Measurements from ENCODE around the gene INO80.

Gene INO80

DNA sequence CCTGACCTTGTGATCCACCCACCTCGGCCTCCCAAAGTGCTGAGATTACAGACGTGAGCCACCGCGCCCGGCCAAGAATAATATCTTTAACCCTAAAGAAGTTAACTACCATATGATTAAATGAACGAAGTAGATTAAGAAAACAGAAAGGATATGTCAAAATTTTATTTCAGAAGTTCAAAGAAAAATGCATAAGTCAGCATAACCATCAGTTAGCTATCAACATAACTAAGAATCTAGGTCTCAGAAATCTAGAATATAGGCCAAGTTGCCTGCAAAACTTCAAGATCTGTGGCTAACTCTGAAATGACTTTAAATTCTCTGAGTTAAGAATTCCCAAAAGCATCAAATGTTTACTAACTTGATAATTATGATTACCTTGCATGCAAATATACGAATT, 38.0 kb downstream of the INO80 start:
- H3K4me3 ChIP-seq (ENCODE audit: low read depth, low read length): no peak overlapping the region
- DNase-seq (ENCODE audit: low read depth, low spot score): no peak
- TF ChIP-seq, protein P1, sequence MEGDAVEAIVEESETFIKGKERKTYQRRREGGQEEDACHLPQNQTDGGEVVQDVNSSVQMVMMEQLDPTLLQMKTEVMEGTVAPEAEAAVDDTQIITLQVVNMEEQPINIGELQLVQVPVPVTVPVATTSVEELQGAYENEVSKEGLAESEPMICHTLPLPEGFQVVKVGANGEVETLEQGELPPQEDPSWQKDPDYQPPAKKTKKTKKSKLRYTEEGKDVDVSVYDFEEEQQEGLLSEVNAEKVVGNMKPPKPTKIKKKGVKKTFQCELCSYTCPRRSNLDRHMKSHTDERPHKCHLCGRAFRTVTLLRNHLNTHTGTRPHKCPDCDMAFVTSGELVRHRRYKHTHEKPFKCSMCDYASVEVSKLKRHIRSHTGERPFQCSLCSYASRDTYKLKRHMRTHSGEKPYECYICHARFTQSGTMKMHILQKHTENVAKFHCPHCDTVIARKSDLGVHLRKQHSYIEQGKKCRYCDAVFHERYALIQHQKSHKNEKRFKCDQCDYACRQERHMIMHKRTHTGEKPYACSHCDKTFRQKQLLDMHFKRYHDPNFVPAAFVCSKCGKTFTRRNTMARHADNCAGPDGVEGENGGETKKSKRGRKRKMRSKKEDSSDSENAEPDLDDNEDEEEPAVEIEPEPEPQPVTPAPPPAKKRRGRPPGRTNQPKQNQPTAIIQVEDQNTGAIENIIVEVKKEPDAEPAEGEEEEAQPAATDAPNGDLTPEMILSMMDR (IDR thresholded peaks at IDR 0.05; ENCODE audit: insufficient read depth, low read length, missing control alignments): no peak
- ChIA-PET POLR2A (no interaction called here), CTCF (interaction anchor here (1.2 to 2.0 kb wide), 3 partner anchors 106 to 174 kb away, joined by 3 to 5 read pairs (median 4); no protein-coding TSS in a partner anchor)

DNA sequence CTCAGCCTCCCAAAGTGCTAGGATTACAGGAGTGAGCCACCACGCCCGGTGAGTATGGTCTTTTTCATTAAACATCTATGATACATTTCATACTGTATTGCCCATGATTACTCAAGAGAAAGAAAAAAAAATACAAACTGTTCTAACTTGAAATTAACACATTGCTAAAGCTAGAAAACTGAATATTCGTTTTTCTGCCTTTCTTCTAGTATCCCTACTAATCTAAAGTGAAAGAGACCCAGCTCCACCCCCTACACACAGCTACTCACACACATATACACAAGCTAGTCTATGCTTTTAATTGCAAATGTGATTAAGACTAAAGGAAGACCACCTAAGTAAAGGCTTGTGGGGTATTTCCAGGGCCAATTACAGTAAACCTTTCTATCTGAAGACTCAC, 43.1 kb downstream of the INO80 start:
- DNase-seq (ENCODE audit: low read depth, low spot score): no peak
- TF ChIP-seq, protein P1 (IDR thresholded peaks at IDR 0.05; ENCODE audit: insufficient read depth, low read length, missing control alignments): no peak
- ChIA-PET POLR2A (no interaction called here), CTCF (interaction anchor here (0.8 to 1.1 kb wide), 4 partner anchors 111 to 234 kb away, joined by 4 to 5 read pairs (median 4); no protein-coding TSS in a partner anchor)
- H3K4me3 ChIP-seq (ENCODE audit: low read depth, low read length): no peak overlapping the region

DNA sequence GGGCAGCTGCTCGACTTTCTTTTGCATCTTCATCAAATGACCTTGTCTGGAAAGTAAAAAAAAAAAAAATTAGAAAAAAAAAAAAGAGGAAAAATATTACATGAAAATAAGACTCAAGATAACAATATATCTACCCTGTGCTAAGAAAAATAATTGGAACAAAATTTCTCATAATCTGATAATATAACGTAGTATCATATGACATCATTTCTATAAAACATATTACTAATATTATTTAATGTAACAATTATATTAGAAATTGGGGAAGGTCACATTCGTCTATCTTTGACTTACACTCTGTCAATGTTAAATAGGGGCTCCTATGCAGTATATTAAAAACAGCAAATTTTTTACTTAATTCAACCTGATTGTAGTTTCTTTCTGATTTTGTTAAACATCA, 44.1 kb downstream of the INO80 start:
- ChIA-PET POLR2A (interaction anchor here (0.6 kb wide), 1 partner anchor 232 kb away, joined by 4 read pairs; no protein-coding TSS in a partner anchor), CTCF (interaction anchor here (0.9 kb wide), 1 partner anchor 112 kb away, joined by 4 read pairs; no protein-coding TSS in a partner anchor)
- H3K4me3 ChIP-seq (ENCODE audit: low read depth, low read length): no peak overlapping the region
- TF ChIP-seq, protein P1 (IDR thresholded peaks at IDR 0.05; ENCODE audit: insufficient read depth, low read length, missing control alignments): no peak
- DNase-seq (ENCODE audit: low read depth, low spot score): no peak

DNA sequence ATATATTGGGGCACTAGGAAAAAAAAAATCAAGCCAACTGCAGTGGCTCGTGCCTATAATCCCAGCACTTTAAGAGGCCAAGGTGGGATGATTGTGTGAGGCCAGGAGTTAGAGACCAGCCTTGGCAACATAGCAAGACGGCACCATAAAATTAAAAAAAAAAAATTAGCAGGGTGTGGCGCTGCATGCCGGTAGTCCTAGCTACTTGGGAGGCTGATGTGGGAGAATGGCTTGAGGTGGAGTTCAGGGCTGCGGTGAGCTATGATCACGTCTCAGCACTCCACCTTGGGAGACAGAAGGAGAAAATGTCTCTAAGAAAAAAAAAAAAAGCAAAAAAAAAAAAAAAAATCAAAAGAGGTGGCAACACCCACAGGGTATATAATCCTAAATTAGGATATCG, 49.6 kb downstream of the INO80 start:
- no peak for DNase-seq (ENCODE audit: low read depth, low spot score)
- CTCF ChIA-PET: interaction anchor here (0.6 to 1.3 kb wide), 4 partner anchors 12 to 125 kb away, joined by 3 read pairs; no protein-coding TSS in a partner anchor
- TF ChIP-seq, protein P1 (IDR thresholded peaks at IDR 0.05; ENCODE audit: insufficient read depth, low read length, missing control alignments): no peak
- POLR2A ChIA-PET: no interaction called here
- no peak overlapping the region for H3K4me3 ChIP-seq (ENCODE audit: low read depth, low read length)

DNA sequence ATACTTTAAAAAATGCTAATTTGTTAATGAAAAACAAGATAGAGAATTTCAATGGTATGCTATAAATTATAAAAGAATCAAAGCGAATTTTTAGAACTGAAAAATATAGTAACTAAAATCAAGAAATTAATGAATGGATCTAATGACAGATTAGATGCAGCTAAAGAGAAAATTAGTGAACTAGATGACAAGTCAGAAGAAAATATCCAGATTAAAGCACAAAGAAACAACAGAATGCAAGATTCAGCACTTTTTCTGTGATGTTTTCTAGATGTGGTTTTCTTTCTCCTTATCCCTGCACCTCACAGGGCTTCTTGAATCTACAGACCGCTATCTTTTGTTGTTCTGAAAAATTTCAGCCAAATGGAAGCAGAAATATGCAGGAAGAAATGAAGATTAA, 54.4 kb downstream of the INO80 start:
- ChIA-PET POLR2A (no interaction called here), CTCF (no interaction called here)
- H3K4me3 ChIP-seq (ENCODE audit: low read depth, low read length): no peak overlapping the region
- TF ChIP-seq, protein P1 (IDR thresholded peaks at IDR 0.05; ENCODE audit: insufficient read depth, low read length, missing control alignments): no peak
- no peak for DNase-seq (ENCODE audit: low read depth, low spot score)

DNA sequence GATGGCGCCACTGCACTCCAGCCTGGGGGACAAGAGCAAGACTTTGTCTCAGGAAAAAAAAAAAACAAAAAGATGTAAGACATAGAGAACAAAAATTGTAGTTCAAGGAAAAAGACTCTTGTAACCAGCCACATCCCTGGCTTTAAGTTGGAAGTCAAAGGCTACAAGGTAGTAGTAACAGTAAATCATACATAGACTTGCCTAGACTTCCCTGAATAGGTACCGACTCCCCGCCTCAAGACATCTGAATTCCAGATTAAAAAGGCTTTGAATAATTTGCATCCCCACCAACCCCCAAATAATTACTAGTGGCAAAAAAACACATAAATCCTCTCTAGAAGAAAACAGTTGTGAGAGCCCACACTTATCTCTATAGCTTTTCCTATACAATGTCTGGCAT, 55.6 kb downstream of the INO80 start:
- CTCF ChIA-PET: no interaction called here
- no peak overlapping the region for H3K4me3 ChIP-seq (ENCODE audit: low read depth, low read length)
- TF ChIP-seq, protein P1 (IDR thresholded peaks at IDR 0.05; ENCODE audit: insufficient read depth, low read length, missing control alignments): no peak
- POLR2A ChIA-PET: no interaction called here
- DNase-seq (ENCODE audit: low read depth, low spot score): no peak

All from AG04449 (cell line).